GM18867 (cell line): ENCODE data around the gene SI.
"Not testable (repeated sequence)": the region's sequence is repeated elsewhere in the genome, so short reads cannot be mapped to it uniquely, and the experiment has no call there.

Experiments used
- ATAC-seq: cut with Tn5 transposase; IDR thresholded peaks from one replicate; pipeline ENCODE4 v1.9.1; 2021; ENCODE audit warnings: mild to moderate bottlenecking, moderate library complexity; ENCODE audit not compliant: unreplicated experiment

The SI gene

DNA sequence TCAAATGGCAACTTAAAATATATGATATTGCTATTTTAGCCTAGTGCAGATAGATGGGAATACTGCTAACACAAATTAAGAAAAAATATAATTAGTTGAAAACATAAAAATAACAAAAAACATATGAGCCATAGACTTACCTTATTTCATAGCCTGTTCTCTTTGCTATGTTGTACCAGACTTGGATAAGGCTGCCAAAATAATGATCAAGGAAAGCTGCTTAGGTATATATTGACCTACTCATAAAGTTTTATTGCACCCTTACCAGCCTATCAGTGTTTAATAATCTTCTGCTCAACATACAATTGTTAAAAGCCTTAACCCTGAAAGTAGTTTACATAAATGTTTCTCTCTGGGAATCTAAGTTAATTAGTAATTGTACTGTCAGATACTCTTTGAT lies at the start of gene SI:
SI (minus strand) TSS at position 204 of the 400 bp plus-strand sequence. CDS start 2,484 bp downstream, outside the sequence.
- no peak for ATAC-seq

DNA sequence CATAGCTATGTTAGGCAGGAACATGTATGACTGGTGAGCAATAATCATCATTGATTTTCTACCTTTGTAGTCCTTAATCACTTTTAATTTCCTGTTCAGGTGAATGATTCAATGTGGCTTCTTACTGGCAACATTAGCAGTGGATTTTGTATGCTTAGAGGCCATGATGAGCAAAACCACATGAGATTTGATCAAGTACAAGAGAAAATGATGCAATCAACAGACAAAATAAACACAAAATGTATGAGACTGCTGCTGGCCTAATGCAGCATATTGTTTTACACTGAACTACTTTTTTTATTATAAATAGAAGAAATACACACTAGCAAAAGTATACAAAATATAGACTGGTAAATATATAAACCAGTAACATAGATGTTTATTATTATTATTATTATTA lies 47.5 kb upstream of the SI start:
- no peak for ATAC-seq

DNA sequence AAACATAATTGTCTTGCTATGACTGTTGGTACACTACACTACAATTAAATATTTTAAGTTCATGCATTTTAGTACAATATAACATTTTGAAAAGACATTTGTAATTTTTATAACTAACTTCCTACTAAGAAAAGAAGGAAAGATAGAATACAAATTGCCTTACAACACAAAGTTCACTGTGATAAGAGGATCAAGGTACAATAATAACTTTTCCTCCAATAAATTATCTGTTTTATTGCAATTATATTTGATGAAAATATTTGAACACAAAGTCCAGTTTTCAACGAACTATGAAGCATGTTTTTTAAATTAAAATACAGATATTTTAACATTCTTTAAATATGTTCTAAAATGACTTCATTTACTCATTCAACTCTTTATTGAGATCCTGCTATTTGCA lies 33.1 kb upstream of the SI start:
- ATAC-seq = no peak

DNA sequence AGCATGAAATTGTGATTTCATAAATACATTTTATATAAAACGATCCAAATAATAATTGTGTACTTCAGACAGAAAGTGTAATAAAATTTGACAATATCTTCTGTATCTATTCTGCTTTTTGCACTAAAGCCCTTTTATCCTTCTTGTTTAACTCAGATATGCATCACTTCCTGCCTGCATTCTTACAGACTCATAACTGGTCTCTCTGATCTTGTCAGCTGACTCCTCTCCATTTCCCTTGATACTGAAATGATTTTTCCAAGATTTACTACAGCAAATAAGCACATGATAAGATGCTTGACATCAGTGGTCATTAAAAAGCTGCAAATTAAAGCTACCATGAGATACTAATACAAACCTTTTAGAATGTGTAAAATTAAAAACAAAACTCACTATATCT lies 25.3 kb upstream of the SI start:
- no peak for ATAC-seq

DNA sequence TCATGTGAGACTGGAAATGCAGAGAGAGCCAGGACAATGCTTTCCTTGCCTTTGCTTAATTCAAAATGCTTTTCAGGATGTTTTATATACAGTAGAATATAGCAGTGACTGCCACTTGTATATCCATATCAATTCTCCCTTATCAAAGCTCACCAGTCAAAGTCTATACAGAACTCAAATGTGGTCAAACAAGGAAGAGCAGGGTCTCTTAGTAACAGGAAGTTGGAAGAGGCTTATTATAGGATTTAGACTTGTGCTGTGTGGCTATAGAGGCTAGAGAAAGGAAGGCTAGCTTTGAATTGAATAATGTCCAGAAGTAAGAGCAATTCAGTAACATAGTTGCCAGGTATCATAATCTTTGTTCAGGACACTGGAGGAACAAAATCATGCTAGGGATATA lies 4.4 kb upstream of the SI start:
- no peak for ATAC-seq

DNA sequence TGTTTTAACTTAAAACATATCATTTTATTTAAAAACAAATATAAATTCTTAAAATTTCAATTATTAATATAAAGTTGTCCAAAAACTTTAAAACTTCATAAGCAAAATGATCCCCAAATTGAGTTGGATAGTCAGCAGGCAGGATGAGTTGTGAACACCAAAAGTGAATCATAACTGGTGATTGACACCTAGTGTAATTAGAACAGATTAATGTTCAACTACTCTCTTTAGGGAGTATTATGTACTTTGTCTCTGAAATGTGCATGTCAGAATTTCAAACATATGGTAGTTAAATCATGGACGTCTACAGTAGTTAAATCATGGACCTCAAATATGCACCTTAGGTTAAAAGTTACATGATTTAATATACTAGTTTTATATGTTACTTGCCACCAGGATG lies 2.9 kb upstream of the SI start:
- no peak for ATAC-seq

DNA sequence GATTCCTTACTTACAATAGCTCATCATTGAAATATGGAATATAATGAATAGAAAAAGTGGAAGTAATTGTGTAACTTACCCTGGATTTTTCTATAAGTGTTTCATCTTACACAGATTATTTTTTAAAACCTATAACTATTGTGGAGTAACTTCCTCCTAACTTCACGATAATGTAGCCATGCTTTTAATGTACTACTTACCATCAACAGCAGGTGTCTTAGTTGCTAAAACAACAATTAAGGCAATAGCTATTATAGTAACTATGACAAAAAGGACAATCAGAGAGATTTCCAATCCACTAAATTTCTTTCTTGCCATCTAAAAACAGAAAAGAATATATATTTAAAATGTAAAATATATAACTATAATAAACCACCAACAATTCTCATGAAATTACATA lies 2.6 kb downstream of the SI start:
- ATAC-seq = no peak

DNA sequence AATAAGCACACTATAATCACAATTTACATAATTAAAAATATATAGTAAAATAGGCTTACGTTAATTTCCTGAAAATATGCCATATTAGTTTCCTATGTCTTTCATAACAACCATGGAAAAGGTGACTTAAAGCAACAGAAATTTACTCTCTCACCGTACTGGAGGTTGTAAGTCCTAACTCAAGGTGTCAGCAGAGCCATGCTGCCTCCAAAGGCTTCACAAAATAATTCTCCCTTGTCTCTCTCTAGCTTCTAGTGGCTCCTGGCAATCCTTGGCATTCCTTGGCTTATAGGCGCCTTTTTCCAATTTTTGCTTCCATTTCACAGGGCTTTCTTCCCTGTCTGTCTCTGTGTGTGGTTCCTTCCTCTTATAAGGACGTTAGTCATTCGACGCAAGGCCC lies 7.6 kb downstream of the SI start:
- no peak for ATAC-seq

DNA sequence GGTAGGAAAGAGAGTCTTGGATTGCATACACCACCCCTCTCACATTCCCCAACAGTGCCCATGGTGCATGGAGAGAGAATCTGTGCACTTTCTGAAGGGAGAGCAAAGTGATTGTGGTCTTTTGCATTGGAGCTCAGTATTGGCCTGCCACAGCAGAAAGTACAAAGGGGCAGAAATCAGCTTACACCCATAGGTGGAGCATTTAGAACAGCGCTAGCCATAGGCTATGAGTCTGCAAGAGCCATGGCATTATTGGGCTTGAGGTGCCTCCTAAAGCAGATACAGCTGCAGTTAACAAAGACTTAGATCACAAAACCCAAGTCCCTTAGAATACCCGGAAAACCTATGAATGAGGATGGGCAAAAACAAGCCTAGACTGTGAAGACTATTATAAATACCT lies 21.8 kb downstream of the SI start:
- ATAC-seq = no peak

DNA sequence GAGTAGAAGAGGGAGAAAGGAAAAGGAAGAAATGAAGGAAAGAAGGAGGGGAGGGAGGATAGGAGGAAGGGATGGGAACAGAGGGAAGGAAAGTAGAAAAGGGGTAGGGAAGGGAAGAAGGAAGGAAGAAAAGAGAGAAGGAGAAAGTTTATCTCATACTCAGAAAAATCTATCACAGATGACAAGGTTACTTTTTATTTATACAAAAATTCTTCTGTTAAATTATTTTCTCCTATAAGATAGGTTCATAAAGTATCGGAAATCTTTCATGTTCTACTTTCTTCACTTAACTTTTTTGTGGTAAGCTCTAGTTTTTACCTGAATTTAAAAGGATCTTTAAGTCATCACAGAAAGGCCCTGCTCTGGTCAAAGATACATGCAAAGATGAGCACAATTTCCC lies 38.1 kb downstream of the SI start:
- ATAC-seq = no peak

DNA sequence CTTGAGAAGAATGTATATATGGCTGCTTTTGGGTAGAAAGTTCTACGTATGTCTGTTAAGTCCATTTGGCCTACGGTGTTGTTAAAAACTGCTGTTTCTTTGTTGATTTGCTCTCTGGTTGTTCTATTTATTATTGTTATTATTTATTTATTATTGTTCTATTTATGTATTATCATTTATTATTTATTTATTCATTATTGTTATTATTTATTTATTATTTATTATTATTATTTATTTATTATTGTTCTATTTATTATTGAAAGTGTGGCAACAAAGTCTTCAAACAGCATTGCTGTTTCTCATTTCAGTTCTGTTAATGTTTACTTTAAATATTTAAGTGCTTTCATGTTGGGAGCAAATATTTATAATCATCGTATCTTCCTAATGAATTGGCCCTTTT lies 66.7 kb downstream of the SI start:
- ATAC-seq = no peak

DNA sequence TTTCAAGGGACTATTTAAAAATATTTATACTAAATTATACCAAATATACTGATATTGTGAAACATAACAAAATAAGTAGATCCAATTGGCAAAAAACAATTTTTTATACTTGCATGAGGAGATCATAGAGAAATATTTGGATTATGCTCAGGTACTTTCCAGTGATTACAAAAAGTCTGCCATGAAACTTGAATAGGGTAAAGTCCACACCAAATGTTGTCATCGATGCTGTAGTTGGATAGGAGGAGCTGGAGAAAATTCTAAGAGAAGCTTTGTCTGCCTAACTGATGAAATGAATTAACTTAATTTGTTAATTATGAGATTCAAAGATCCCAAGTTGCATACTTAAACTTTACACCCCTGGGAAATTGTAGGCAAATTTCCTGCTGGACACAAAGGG lies 93.3 kb downstream of the SI start:
- ATAC-seq = no peak

DNA sequence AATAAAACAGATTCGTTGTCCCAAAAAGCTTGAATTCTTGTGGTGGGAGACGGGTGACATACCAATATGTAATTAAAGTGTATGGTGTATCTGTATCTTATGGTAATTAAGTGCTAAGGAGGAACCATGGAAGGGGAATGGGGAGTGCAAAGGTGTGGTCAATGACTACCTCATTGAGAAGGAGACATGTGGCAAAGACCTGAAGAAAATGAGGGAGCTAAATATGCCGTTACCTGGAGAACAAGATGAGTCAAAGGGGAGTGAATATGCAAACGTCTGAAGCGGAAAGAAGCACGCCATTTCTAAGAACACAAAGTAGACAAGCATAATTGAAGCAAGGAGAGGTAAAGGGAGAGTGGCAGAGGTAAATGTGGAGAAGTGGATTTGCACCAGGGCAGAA lies 115.7 kb downstream of the SI start:
- no peak for ATAC-seq

DNA sequence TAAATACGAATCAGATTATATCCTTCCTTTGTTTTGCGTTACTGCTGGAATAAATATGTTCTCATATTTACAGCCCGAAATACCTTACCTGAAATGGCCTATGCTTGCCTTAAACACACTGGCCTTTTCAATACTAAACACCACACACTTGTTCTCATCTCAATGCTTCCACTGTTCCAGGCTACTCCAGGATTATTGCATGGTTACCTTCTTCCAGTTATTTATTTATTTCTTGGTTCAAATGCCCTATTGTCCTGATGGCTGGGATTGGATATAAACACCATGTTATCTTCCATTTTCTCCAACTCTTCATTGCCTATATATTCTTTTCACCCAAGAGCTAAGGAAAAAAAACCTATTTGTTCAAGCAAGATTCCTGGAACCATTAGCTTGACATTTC lies 125.3 kb downstream of the SI start:
- no peak for ATAC-seq

DNA sequence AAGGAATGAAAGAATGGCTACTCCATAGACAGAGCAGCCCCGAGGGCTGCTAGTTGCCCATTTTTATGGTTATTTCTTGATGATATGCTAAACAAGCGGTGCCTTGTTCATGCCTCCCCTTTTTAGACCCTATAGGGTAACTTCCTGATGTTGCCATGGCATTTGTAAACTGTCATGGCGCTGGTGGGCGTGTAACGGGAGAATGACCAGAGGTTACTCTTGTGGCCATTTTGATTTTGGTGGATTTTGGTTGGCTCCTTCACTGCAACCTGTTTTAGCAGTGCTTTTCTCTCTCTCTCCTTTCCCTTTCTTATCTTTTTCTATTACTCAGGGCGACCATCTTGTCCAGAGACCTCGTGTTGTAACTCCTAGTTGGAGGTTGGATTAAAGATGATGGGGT lies 126.9 kb downstream of the SI start:
- not testable (repeated sequence) for ATAC-seq

DNA sequence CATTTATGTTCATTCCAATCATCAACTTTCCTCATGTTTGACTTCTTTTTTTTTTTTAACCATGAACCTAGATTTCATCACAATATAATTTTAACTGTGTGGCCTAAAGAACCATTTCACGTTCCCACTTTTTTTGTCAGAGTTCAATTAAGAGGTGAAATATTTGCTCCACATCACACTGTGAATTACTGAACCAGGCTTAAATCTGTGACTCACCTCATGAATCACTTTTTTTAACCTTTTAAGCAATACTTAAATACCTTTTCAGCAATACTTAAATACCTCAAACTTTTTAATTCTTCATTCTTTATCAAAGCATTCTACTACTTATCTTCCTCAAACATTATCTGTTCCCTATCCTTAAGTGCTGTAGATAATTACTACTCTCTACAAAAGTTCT lies 137.6 kb downstream of the SI start:
- ATAC-seq = no peak

DNA sequence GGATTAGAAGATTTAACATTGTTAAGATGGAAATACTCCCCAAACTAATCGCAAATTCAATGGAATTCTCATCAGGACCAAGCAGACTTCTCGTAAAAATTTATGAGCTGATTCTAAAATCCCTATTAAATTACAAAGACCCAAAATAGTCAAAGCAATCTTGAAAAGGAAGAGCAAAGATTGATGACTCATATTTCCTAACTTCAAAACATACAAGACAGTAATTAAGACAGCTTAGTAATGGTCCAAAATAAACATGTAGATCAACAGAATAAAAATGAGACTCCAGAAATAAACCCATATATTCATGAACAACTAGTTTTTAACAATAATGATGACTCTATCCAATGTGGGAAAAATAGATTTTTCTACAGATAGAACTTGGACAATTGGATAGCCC lies 148.7 kb downstream of the SI start:
- no peak for ATAC-seq
